ENCODE measurements around the gene RPS26. TPM values are rescaled to one million over a fixed set of nuclear protein-coding genes. Genes with fewer than 3 reads are reported as not detected.
A peak's percentile ranks its signal among the peaks of the same experiment; 100 is the strongest.

RPS26 gene
- total RNA-seq, 1 donor = 459 TPM

DNA sequence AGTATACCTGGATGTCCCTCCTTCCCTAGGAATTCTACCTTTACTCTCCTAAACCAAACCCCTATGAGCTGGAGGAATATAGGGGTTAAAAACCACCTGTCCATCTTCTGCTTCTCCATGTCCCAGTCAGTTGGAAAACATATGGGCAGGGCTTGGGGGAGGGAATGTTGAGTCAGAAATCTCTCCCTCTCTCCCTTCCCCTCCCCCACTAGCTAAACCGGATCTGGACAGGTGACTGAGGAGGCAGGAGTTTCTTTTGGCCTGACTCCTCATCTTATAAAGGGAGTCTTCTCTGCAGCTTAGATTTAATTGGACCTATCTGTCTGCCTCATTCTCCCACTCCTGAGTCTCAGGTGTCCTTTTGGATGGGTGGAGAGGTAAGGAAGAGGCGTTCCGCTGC lies 44.4 kb downstream of the RPS26 start:
- Histone ChIP-seq H3K4me3 (ENCODE audit: insufficient read depth, low read length) (no peak overlapping the region), H2AFZ (ENCODE audit: low read length) (no peak overlapping the region), H3K36me3 (ENCODE audit: insufficient read depth, low read length) (no peaks in the 10 kb centered on the region), H4K20me1 (ENCODE audit: insufficient read depth, low read length) (no peaks in the 10 kb centered on the region), H3K27me3 (ENCODE audit: insufficient read depth, low read length) (peaks cover 17% of the 10 kb centered on the region), H3K79me2 (ENCODE audit: insufficient read depth, low read length) (no peaks in the 10 kb centered on the region), H3K4me2 (ENCODE audit: insufficient read depth, low read length) (no peak overlapping the region), H3K4me1 (ENCODE audit: insufficient read depth, low read length) (no peaks in the 10 kb centered on the region), H3K9me3 (ENCODE audit: low read depth, low read length) (no peaks in the 10 kb centered on the region), H3K27ac (ENCODE audit: low read depth, low read length) (no peak overlapping the region)
- TF ChIP-seq, protein P1, sequence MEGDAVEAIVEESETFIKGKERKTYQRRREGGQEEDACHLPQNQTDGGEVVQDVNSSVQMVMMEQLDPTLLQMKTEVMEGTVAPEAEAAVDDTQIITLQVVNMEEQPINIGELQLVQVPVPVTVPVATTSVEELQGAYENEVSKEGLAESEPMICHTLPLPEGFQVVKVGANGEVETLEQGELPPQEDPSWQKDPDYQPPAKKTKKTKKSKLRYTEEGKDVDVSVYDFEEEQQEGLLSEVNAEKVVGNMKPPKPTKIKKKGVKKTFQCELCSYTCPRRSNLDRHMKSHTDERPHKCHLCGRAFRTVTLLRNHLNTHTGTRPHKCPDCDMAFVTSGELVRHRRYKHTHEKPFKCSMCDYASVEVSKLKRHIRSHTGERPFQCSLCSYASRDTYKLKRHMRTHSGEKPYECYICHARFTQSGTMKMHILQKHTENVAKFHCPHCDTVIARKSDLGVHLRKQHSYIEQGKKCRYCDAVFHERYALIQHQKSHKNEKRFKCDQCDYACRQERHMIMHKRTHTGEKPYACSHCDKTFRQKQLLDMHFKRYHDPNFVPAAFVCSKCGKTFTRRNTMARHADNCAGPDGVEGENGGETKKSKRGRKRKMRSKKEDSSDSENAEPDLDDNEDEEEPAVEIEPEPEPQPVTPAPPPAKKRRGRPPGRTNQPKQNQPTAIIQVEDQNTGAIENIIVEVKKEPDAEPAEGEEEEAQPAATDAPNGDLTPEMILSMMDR (IDR thresholded peaks at IDR 0.05; ENCODE audit: extremely low read depth, low read depth, low read length) = no peak
- DNase-seq (ENCODE audit: insufficient read length, low spot score, missing footprints) = no peak

DNA sequence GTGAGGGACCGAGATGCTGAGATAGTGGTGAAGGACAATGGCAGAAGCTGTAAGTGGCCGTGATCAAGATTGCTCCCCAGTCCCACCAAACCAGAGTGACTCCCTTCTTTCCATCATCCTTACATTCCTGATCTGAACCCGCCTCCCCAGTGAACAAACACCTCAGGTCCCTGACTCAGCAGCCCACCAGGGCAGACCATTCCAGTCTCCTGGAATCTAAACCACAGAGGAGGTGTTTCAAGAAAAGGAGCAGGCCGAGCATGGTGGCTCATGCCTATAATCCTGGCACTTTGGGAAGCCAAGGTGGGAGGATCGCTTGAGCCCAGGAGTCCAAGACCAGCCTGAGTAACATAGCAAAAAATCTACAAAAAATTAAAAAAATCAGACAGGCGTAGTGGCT lies 44.9 kb downstream of the RPS26 start:
- Histone ChIP-seq H3K9me3 (ENCODE audit: low read depth, low read length) (no peaks in the 10 kb centered on the region), H3K4me1 (ENCODE audit: insufficient read depth, low read length) (no peaks in the 10 kb centered on the region), H3K27ac (ENCODE audit: low read depth, low read length) (no peak overlapping the region), H3K4me3 (ENCODE audit: insufficient read depth, low read length) (no peak overlapping the region), H3K4me2 (ENCODE audit: insufficient read depth, low read length) (no peak overlapping the region), H3K79me2 (ENCODE audit: insufficient read depth, low read length) (no peaks in the 10 kb centered on the region), H3K36me3 (ENCODE audit: insufficient read depth, low read length) (no peaks in the 10 kb centered on the region), H3K27me3 (ENCODE audit: insufficient read depth, low read length) (peaks cover 11% of the 10 kb centered on the region), H2AFZ (ENCODE audit: low read length) (no peak overlapping the region), H4K20me1 (ENCODE audit: insufficient read depth, low read length) (no peaks in the 10 kb centered on the region)
- no peak for DNase-seq (ENCODE audit: insufficient read length, low spot score, missing footprints)
- TF ChIP-seq, protein P1 (IDR thresholded peaks at IDR 0.05; ENCODE audit: extremely low read depth, low read depth, low read length) = no peak

DNA sequence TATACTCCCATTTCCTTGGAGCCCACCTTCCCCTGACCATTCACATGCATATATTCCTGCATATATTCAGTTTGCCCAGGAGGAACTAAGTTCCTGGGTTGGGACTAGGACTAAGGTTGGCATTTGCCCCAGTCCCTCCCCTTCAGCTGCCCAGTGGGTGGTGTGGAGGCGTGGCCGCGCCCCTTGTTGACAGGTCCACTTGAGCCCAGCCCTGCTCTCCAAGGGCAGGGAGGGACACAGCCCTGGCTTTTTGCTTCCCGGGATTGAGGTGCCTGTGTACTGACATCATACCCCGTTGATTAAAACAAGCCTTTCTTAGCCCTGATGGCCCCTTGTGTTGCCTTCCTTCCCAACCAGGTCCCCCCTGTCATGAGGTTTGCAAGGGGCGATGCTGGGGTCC lies 45.5 kb downstream of the RPS26 start:
- H3K4me3 ChIP-seq (ENCODE audit: insufficient read depth, low read length) = no peak overlapping the region
- no peaks in the 10 kb centered on the region for H3K79me2 ChIP-seq (ENCODE audit: insufficient read depth, low read length)
- TF ChIP-seq, protein P1 (IDR thresholded peaks at IDR 0.05; ENCODE audit: extremely low read depth, low read depth, low read length) = no peak
- no peak overlapping the region for H2AFZ ChIP-seq (ENCODE audit: low read length)
- H3K36me3 ChIP-seq (ENCODE audit: insufficient read depth, low read length) = no peaks in the 10 kb centered on the region
- no peak overlapping the region for H3K4me2 ChIP-seq (ENCODE audit: insufficient read depth, low read length)
- peaks cover 11% of the 10 kb centered on the region for H3K27me3 ChIP-seq (ENCODE audit: insufficient read depth, low read length)
- DNase-seq (ENCODE audit: insufficient read length, low spot score, missing footprints) = peak; percentile 65
- H3K4me1 ChIP-seq (ENCODE audit: insufficient read depth, low read length) = no peaks in the 10 kb centered on the region
- H3K9me3 ChIP-seq (ENCODE audit: low read depth, low read length) = no peaks in the 10 kb centered on the region
- H3K27ac ChIP-seq (ENCODE audit: low read depth, low read length) = no peak overlapping the region
- no peaks in the 10 kb centered on the region for H4K20me1 ChIP-seq (ENCODE audit: insufficient read depth, low read length)

Other genes starting within 250 kb of the RPS26 start
- gene SARNP, start 224.2 kb upstream of the RPS26 start, total RNA-seq = 53.6 and 56.6 TPM in 2 replicates
- 9.4 and 10.1 TPM in 2 replicates for gene ORMDL2, start 223.9 kb upstream of the RPS26 start, total RNA-seq
- gene DNAJC14, start 212.3 kb upstream of the RPS26 start, total RNA-seq = 40.1 and 41.6 TPM in 2 replicates
- gene MMP19, start 199.0 kb upstream of the RPS26 start, total RNA-seq = 13.0 and 14.7 TPM in 2 replicates
- gene PYM1, start 114.0 kb upstream of the RPS26 start, total RNA-seq = 25.0 and 31.5 TPM in 2 replicates
- 32.6 and 36.5 TPM in 2 replicates for gene DGKA, start 110.8 kb upstream of the RPS26 start, total RNA-seq
- gene PMEL, start 75.9 kb upstream of the RPS26 start, total RNA-seq = 0.59 and 0.72 TPM in 2 replicates
- gene CDK2, start 75.1 kb upstream of the RPS26 start, total RNA-seq = 13.0 and 13.4 TPM in 2 replicates
- 82.9 and 87.5 TPM in 2 replicates for gene RAB5B, start 67.8 kb upstream of the RPS26 start, total RNA-seq
- gene SUOX, start 44.6 kb upstream of the RPS26 start, total RNA-seq = 12.3 and 13.0 TPM in 2 replicates
- gene IKZF4, start 20.9 kb upstream of the RPS26 start, total RNA-seq = 1.2 and 2.5 TPM in 2 replicates
- gene ERBB3, start 38.2 kb downstream of the RPS26 start, total RNA-seq = 1.1 and 2.4 TPM in 2 replicates
- gene PA2G4, start 62.6 kb downstream of the RPS26 start, total RNA-seq = 99.0 and 115 TPM in 2 replicates
- gene RPL41, start 74.7 kb downstream of the RPS26 start, total RNA-seq = 1,930 and 2,844 TPM in 2 replicates
- 9.0 and 10.6 TPM in 2 replicates for gene ZC3H10, start 76.3 kb downstream of the RPS26 start, total RNA-seq
- gene ESYT1, start 86.3 kb downstream of the RPS26 start, total RNA-seq = 239 and 304 TPM in 2 replicates
- 49.8 and 53.9 TPM in 2 replicates for gene MYL6B, start 110.7 kb downstream of the RPS26 start, total RNA-seq
- 848 and 873 TPM in 2 replicates for gene MYL6, start 116.4 kb downstream of the RPS26 start, total RNA-seq
- 65.9 and 70.4 TPM in 2 replicates for gene SMARCC2, start 147.6 kb downstream of the RPS26 start, total RNA-seq
- gene RNF41, start 180.0 kb downstream of the RPS26 start, total RNA-seq = 155 and 159 TPM in 2 replicates
- 26.8 and 27.4 TPM in 2 replicates for gene NABP2, start 182.4 kb downstream of the RPS26 start, total RNA-seq
- not detected in 2 replicates for gene SLC39A5, start 188.1 kb downstream of the RPS26 start, total RNA-seq
- 17.7 and 18.8 TPM in 2 replicates for gene ANKRD52, start 216.5 kb downstream of the RPS26 start, total RNA-seq
- gene COQ10A, start 225.0 kb downstream of the RPS26 start, total RNA-seq = 10.1 and 14.4 TPM in 2 replicates

Data from osteoblast (primary cell).